Transverse colon (tissue), 3 donors: Measurements from ENCODE around the gene ARL8B.

Experiments
- POLR2A ChIP-seq: fragments of 450-650 bp; IDR thresholded peaks from one replicate; pipeline ENCODE4 v1.6.1; 2016; ENCODE audit warnings: antibody characterized with exemption, mild to moderate bottlenecking, moderate library complexity
- TF ChIP-seq, protein P1 (sequence below), 5 experiments: fragments of 200-600 bp in 3 of 5; fragments of 450-650 bp in 2 of 5; sonication (generic) in 3 of 5; IDR thresholded peaks; 1 replicate in 2 of 5; 2 replicates in 3 of 5; pipeline ENCODE4 v1.5.1; 2016 to 2017; ENCODE audit warnings: antibody characterized with exemption in 5 of 5, inconsistent platforms in 3 of 5, mild to moderate bottlenecking in 2 of 5, moderate library complexity in 1 of 5

DNA sequence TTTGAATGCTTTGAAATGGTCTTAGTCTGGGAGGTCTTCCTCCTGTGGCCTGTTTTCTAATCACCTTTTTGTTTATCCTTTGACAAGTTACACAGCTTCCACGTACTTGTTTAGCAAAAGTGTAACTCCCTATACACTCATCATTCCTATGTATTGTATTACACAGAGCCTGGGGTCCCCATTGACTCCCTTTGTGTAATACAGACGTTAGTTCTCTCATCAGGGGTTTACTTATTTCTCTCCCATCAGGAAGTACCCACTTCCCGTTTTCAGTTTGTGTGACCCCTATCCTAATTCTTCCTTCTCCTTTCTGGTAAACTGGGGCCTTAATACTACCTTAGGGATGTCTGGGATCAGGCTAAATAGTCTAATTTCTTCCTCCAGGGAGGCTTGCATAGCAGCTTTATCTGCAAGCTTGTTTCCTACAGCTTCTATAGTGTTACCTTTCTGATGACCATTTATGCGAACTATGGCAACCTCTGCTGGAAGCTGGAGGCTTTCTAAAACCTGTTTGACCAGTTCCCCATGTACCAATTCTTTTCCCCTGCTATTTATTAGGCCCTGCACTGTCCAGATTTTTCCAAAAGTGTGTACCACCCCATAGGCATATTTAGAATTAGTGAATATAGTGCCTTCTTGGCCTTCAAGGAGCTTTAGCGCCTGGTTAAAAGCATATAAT lies 22.4 kb downstream of the ARL8B start:
- TF ChIP-seq, protein P1, sequence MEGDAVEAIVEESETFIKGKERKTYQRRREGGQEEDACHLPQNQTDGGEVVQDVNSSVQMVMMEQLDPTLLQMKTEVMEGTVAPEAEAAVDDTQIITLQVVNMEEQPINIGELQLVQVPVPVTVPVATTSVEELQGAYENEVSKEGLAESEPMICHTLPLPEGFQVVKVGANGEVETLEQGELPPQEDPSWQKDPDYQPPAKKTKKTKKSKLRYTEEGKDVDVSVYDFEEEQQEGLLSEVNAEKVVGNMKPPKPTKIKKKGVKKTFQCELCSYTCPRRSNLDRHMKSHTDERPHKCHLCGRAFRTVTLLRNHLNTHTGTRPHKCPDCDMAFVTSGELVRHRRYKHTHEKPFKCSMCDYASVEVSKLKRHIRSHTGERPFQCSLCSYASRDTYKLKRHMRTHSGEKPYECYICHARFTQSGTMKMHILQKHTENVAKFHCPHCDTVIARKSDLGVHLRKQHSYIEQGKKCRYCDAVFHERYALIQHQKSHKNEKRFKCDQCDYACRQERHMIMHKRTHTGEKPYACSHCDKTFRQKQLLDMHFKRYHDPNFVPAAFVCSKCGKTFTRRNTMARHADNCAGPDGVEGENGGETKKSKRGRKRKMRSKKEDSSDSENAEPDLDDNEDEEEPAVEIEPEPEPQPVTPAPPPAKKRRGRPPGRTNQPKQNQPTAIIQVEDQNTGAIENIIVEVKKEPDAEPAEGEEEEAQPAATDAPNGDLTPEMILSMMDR (IDR thresholded peaks at IDR 0.05) = no peak
- TF ChIP-seq POLR2A = no peak
